Measurements from ENCODE around the gene PDE6H. TPM values are rescaled to one million over a fixed set of nuclear protein-coding genes. Genes with fewer than 3 reads are reported as not detected.

Gene PDE6H
- total and polyA plus RNA-seq, 2 donors from 2014 or later = not detected

- peak overlapping the region in 1 of 2 donors; percentile 38 for H3K27ac ChIP-seq (ENCODE audit: low read depth in 2 of 2, low read length in 2 of 2)
- no peaks in the 10 kb centered on the region for H3K9me3 ChIP-seq (ENCODE audit: control insufficient read depth in 2 of 3, insufficient read depth in 1 of 3, low read length in 3 of 3)
- TF ChIP-seq CTCF (IDR thresholded peaks at IDR 0.05; ENCODE audit: borderline replicate concordance, extremely low read depth, insufficient read depth) = no peak
- no peak for DNase-seq
- H3K4me1 ChIP-seq (ENCODE audit: control insufficient read depth in 2 of 3, insufficient read depth in 2 of 3, low read depth in 1 of 3, low read length in 3 of 3) = peaks cover 0 to 10% (median 10%) of the 10 kb centered on the region in 3 donors
- H3K4me3 ChIP-seq (ENCODE audit: low read length in 3 of 3) = no peak overlapping the region
- intact Hi-C loops (cut with DNase I) = no loop called here
- FAIRE-seq = no peak
- no peaks in the 10 kb centered on the region for H3K36me3 ChIP-seq (ENCODE audit: control insufficient read depth in 2 of 3, insufficient read depth in 3 of 3, low read length in 3 of 3)
- no peak overlapping the region for H3K9ac ChIP-seq (ENCODE audit: low read length in 3 of 3)
- H3K27me3 ChIP-seq (ENCODE audit: control insufficient read depth, insufficient read depth, low read length) = no peaks in the 10 kb centered on the region
These were observed 16.6 kb upstream of the PDE6H start for GRCh38 chr12:14956024-14956891.

- no peak for TF ChIP-seq CTCF (IDR thresholded peaks at IDR 0.05; ENCODE audit: borderline replicate concordance, extremely low read depth, insufficient read depth)
- FAIRE-seq (no peak), DNase-seq (no peak)
- Histone ChIP-seq H3K9ac (ENCODE audit: low read length in 3 of 3) (no peak overlapping the region), H3K27me3 (ENCODE audit: control insufficient read depth, insufficient read depth, low read length) (no peaks in the 10 kb centered on the region), H3K4me1 (ENCODE audit: control insufficient read depth in 2 of 3, insufficient read depth in 2 of 3, low read depth in 1 of 3, low read length in 3 of 3) (peaks cover 0 to 7% (median 6%) of the 10 kb centered on the region in 3 donors), H3K4me3 (ENCODE audit: low read length in 3 of 3) (no peak overlapping the region), H3K36me3 (ENCODE audit: control insufficient read depth in 2 of 3, insufficient read depth in 3 of 3, low read length in 3 of 3) (no peaks in the 10 kb centered on the region), H3K9me3 (ENCODE audit: control insufficient read depth in 2 of 3, insufficient read depth in 1 of 3, low read length in 3 of 3) (no peaks in the 10 kb centered on the region), H3K27ac (ENCODE audit: low read depth in 2 of 2, low read length in 2 of 2) (peak overlapping the region in 1 of 2 donors; percentile 51)
- intact Hi-C loops (cut with DNase I) = no loop called here
These were observed 15.9 kb upstream of the PDE6H start for GRCh38 chr12:14956905-14957304.

- H3K27ac ChIP-seq (ENCODE audit: low read depth in 2 of 2, low read length in 2 of 2) = peak overlapping the region in 1 of 2 donors; percentile 45
- no peak for TF ChIP-seq CTCF (IDR thresholded peaks at IDR 0.05; ENCODE audit: borderline replicate concordance, extremely low read depth, insufficient read depth)
- no peak for DNase-seq
- H3K27me3 ChIP-seq (ENCODE audit: control insufficient read depth, insufficient read depth, low read length) = no peaks in the 10 kb centered on the region
- no peak for FAIRE-seq
- no peak overlapping the region for H3K9ac ChIP-seq (ENCODE audit: low read length in 3 of 3)
- H3K36me3 ChIP-seq (ENCODE audit: control insufficient read depth in 2 of 3, insufficient read depth in 3 of 3, low read length in 3 of 3) = no peaks in the 10 kb centered on the region
- H3K9me3 ChIP-seq (ENCODE audit: control insufficient read depth in 2 of 3, insufficient read depth in 1 of 3, low read length in 3 of 3) = no peaks in the 10 kb centered on the region
- peaks cover 0 to 6% (median 5%) of the 10 kb centered on the region in 3 donors for H3K4me1 ChIP-seq (ENCODE audit: control insufficient read depth in 2 of 3, insufficient read depth in 2 of 3, low read depth in 1 of 3, low read length in 3 of 3)
- H3K4me3 ChIP-seq (ENCODE audit: low read length in 3 of 3) = no peak overlapping the region
- intact Hi-C loops (cut with DNase I) = no loop called here
These were observed 15.2 kb upstream of the PDE6H start for GRCh38 chr12:14957551-14958168.

All from kidney (tissue), 14 donors.